C4-2B (cell line): ENCODE measurements around the gene ZNF555.

ENCODE experiments used
- CTCF ChIP-seq: fragments of 450-650 bp; conservative IDR thresholded peaks from 2 replicates; pipeline ENCODE4 v1.5.1; 2017; ENCODE audit warnings: mild to moderate bottlenecking
- ZFX ChIP-seq: fragments of 450-650 bp; IDR thresholded peaks from 2 replicates; pipeline ENCODE4 v1.6.1; 2017

- TF ChIP-seq ZFX (no peak), CTCF (no peak)
Measured at GRCh38 chr19:2815191-2815614, 26.1 kb upstream of the ZNF555 start.
